PC-9 (cell line): ENCODE measurements around the gene ALG13. TPM values are rescaled to one million over a fixed set of nuclear protein-coding genes. Genes with fewer than 3 reads are reported as not detected.

Source experiments
- BruUV-seq: library from RNA; stranded (reverse); fragments of 400-500 nt; replicated peaks from 2 replicates; lab custom pipeline; 2021; lab: Mats Ljungman, UMichigan
- CTCF ChIA-PET: fragments of 300-600 bp; sonication (Branson Sonifier 250); formaldehyde crosslinking; loops from one replicate; lab custom pipeline; 2022; ENCODE audit warnings: antibody characterized with exemption; lab: Charles Lee
- POLR2A ChIA-PET: fragments of 300-600 bp; sonication (Branson Sonifier 250); formaldehyde crosslinking; loops from one replicate; lab custom pipeline; 2022; ENCODE audit warnings: antibody characterized with exemption; ENCODE audit not compliant: unreplicated experiment; lab: Charles Lee
- DNase-seq, 2 experiments: peaks; one replicate each; pipeline versions ENCODE4 v3.0.0 to v3.0.0-alpha.2; 2015 to 2022; ENCODE audit warnings: mixed read lengths in 1 of 2
- H2AFZ ChIP-seq: fragments of 200-600 bp; sonication (generic); 2 replicates; pipeline ENCODE4 v1.8.1; 2017; ENCODE audit warnings: antibody characterized with exemption
- H3F3A ChIP-seq: fragments of 200-600 bp; sonication (generic); 2 replicates; pipeline ENCODE4 v1.8.1; 2017; ENCODE audit warnings: antibody characterized with exemption, mild to moderate bottlenecking, low read depth; ENCODE audit not compliant: insufficient read depth
- H3K27ac ChIP-seq: fragments of 200-600 bp; sonication (generic); 2 replicates; pipeline ENCODE4 v1.6.1; 2016; ENCODE audit warnings: mixed run types
- H3K27me3 ChIP-seq: fragments of 200-600 bp; sonication (generic); 2 replicates; pipeline ENCODE4 v1.6.1; 2016; ENCODE audit warnings: low read depth, mixed run types; ENCODE audit not compliant: insufficient read depth
- H3K36me3 ChIP-seq: fragments of 200-600 bp; sonication (generic); 2 replicates; pipeline ENCODE4 v1.6.1; 2016; ENCODE audit warnings: low read depth, mixed run types
- H3K4me1 ChIP-seq: fragments of 200-600 bp; sonication (generic); replicated peaks from 2 replicates; pipeline ENCODE4 v1.6.1; 2016; ENCODE audit warnings: mixed run types; ENCODE audit not compliant: insufficient read depth
- H3K4me2 ChIP-seq: fragments of 200-600 bp; sonication (generic); 2 replicates; pipeline ENCODE4 v1.6.1; 2017; ENCODE audit warnings: mixed run types
- H3K4me3 ChIP-seq: fragments of 200-600 bp; sonication (generic); 2 replicates; pipeline ENCODE4 v1.6.1; 2016; ENCODE audit warnings: mixed run types
- H3K79me2 ChIP-seq: fragments of 200-600 bp; sonication (generic); 2 replicates; pipeline ENCODE4 v1.6.1; 2017; ENCODE audit warnings: low read depth, mixed run types
- H3K9me2 ChIP-seq: fragments of 200-600 bp; sonication (generic); 2 replicates; pipeline ENCODE4 v1.8.1; 2017; ENCODE audit warnings: mild to moderate bottlenecking; ENCODE audit not compliant: insufficient read depth
- H3K9me3 ChIP-seq: fragments of 200-600 bp; sonication (generic); 2 replicates; pipeline ENCODE4 v1.8.1; 2016; ENCODE audit warnings: low read depth; ENCODE audit not compliant: insufficient read depth
- H4K20me1 ChIP-seq: fragments of 200-600 bp; sonication (generic); 2 replicates; pipeline ENCODE4 v1.8.1; 2017; ENCODE audit not compliant: insufficient read depth
- CTCF ChIP-seq: fragments of 200-600 bp; sonication (generic); conservative IDR thresholded peaks from 2 replicates; pipeline ENCODE4 v1.6.1; 2017; ENCODE audit warnings: mixed run types, antibody characterized with exemption, mild to moderate bottlenecking, moderate library complexity
- EZH2 ChIP-seq: fragments of 200-600 bp; sonication (generic); IDR thresholded peaks from 2 replicates; pipeline ENCODE4 v1.8.0; 2017; ENCODE audit warnings: antibody characterized with exemption, low read depth
- intact Hi-C: fragments of 100-400 bp; cut with micrococcal nuclease; formaldehyde crosslinking; loops from one replicate; pipeline ENCODE4 v1.10.0; 2022; ENCODE audit not compliant: unreplicated experiment
- total RNA-seq: library from RNA; stranded (reverse); gene quantifications from 2 replicates; pipeline ENCODE4 v1.2.3, GENCODE V29; 2021

The ALG13 gene
- total RNA-seq, 1 experiment from 2014 or later, result 50.2 TPM

DNA sequence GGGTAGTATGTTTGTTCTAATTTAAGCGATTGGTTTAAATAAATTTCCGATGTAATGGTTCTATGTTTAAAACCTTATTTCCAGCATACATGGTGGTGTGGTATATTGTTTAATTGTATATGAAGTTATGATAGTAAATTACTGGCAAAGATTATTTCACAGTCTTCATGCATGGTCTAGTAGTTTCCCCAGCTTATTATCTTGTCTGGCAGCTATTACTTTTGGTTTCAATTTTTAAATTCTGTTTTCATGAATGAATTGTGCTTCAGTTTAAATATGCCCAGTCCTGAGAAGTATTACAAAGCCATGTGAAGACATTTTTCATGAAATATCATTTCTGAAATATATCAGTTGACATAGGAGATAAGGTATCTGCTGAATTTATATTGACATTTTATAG is 6.3 kb downstream of the ALG13 start:
- H3K9me2 ChIP-seq, result no peaks in the 10 kb centered on the region
- no peak overlapping the region for H3K4me3 ChIP-seq
- H2AFZ ChIP-seq, result no peak overlapping the region
- H4K20me1 ChIP-seq, result no peaks in the 10 kb centered on the region
- TF ChIP-seq EZH2, result no peak
- no peak for TF ChIP-seq CTCF
- POLR2A ChIA-PET, result interaction anchor here (0.7 kb wide), 1 partner anchor 991 kb away, joined by 4 read pairs; no protein-coding TSS in a partner anchor
- H3K36me3 ChIP-seq, result peaks cover 46% of the 10 kb centered on the region
- H3F3A ChIP-seq, result no peaks in the 10 kb centered on the region; the same call in 1 of the 2 replicates
- H3K79me2 ChIP-seq, result peaks cover 8% of the 10 kb centered on the region
- H3K27me3 ChIP-seq, result no peaks in the 10 kb centered on the region
- CTCF ChIA-PET, result no interaction called here
- H3K4me2 ChIP-seq, result no peak overlapping the region
- H3K27ac ChIP-seq, result no peak overlapping the region
- no peaks in the 10 kb centered on the region for H3K9me3 ChIP-seq
- DNase-seq, result no peak
- peaks cover 5% of the 10 kb centered on the region for H3K4me1 ChIP-seq
- intact Hi-C loops, result no loop called here
- no TSS peak for BruUV-seq

DNA sequence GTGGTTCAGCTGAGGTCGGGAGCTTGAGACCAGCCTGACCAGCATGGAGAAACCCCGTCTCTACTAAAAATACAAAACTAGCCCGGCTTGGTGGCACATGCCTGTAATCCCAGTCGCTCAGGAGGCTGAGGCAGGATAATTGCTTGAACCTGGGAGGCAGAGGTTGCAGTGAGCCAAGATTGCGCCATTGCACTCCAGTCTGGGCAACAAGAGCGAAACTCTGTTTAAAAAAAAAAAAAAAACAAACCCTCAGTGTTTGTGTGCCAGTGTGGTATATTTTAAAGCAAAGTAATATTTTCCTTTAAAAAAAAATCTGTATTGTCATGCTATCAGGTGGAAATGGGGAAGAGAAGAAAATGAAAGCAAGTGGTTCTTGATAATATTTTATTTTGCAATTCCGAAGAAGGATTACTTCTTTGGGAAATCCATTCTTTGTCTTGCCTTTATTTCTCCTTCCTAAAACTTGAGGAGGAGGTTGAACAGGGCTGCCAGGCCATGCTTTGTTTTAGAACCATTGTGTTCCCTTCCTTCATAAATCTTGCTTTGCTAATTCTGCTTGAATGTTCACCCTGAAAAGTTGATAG is 14.4 kb downstream of the ALG13 start:
- Histone ChIP-seq H3K27me3 (no peaks in the 10 kb centered on the region), H3K9me2 (no peaks in the 10 kb centered on the region), H3K9me3 (no peaks in the 10 kb centered on the region), H2AFZ (no peak overlapping the region), H4K20me1 (no peaks in the 10 kb centered on the region), H3F3A (no peaks in the 10 kb centered on the region), H3K36me3 (peaks cover 4% of the 10 kb centered on the region; the same call in 1 of the 2 replicates), H3K27ac (no peak overlapping the region), H3K4me2 (no peak overlapping the region), H3K4me1 (no peaks in the 10 kb centered on the region), H3K4me3 (no peak overlapping the region), H3K79me2 (no peaks in the 10 kb centered on the region)
- intact Hi-C loops, result no loop called here
- TF ChIP-seq EZH2, result no peak
- no peak for TF ChIP-seq CTCF
- BruUV-seq, result no TSS peak
- ChIA-PET POLR2A (no interaction called here), CTCF (no interaction called here)
- no peak for DNase-seq

- no peak overlapping the region for H3K27ac ChIP-seq
- no peaks in the 10 kb centered on the region for H4K20me1 ChIP-seq
- intact Hi-C loops, result no loop called here
- H3K27me3 ChIP-seq, result no peaks in the 10 kb centered on the region
- ChIA-PET POLR2A (no interaction called here), CTCF (interaction anchor here (0.6 to 0.7 kb wide), 2 partner anchors 538 to 1113 kb away, joined by 3 to 4 read pairs; no protein-coding TSS in a partner anchor)
- H3K4me1 ChIP-seq, result no peaks in the 10 kb centered on the region
- no peak overlapping the region for H3K4me3 ChIP-seq
- no peak overlapping the region for H3K4me2 ChIP-seq
- no peaks in the 10 kb centered on the region for H3F3A ChIP-seq
- H3K36me3 ChIP-seq, result no peaks in the 10 kb centered on the region
- H3K79me2 ChIP-seq, result no peaks in the 10 kb centered on the region
- TF ChIP-seq CTCF (peak; percentile 69), EZH2 (no peak)
- H3K9me2 ChIP-seq, result no peaks in the 10 kb centered on the region
- no peak overlapping the region for H2AFZ ChIP-seq
- no peaks in the 10 kb centered on the region for H3K9me3 ChIP-seq
- DNase-seq, result no peak
- no TSS peak for BruUV-seq
Observed at GRCh38 chrX:111719426-111720210, 38.6 kb downstream of the ALG13 start.
